Measurements from ENCODE around the gene TUBA8.
"Not testable (repeated sequence)": the region's sequence is repeated elsewhere in the genome, so short reads cannot be mapped to it uniquely, and the experiment has no call there.

The TUBA8 gene

GRCh38 chr22:18130699-18131429, 20.3 kb downstream of the TUBA8 start:
- DNase-seq, result no peak

DNA sequence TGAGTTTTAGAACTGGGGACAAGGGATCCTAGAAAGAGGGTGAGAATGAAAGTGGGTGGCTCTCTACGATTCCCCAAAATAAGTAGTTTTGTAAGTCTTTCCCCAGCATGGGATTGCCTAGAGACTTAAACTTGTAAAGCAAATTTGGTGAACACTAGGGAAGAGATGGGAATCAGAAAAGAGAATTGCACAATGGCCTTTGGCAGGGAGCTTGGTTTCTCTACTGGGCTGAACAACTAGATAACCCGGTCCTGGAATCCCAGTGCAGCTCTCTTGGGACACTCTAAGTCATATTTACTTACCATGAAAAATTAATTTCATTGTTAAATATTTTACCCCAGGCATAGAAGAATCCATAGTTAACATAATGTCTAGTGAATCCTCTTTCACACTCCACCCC, 22.8 kb downstream of the TUBA8 start:
- DNase-seq, result no peak

DNA sequence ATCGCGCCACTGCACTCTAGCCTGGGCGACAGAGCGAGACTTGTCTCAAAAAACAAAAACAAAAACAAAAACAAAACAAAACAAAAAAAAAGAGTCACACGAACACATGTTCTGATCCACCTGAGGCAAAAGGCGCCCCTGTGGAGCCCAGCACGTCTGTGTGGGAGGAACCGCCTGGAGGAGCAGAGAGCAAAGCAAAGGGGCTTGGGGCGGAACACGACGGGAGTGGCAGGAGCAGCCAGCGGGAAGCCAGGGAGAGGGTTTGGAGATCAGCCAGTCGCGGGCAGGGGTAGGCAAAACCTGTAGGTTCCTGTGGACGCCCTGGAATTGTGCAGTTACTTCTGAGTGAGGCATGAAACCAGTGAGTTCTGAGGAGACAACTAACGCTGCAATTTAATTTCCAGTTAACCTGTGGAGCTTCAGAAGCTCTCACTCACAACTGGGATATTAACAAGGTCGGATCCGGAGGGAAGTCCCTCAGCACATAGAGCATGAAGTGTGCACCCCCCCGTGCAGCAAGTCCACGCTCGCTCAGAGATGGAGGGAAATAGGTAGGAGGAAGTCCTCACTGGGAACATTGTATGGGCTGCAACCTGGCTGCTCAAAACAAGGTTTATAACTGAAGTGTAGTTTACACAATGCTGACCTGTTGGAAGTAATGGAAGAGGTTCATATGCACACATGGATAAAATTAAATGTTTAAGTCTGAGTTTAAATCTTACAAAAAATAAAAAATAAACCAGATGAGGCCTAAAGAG, 26.1 kb downstream of the TUBA8 start:
- no peak for DNase-seq

DNA sequence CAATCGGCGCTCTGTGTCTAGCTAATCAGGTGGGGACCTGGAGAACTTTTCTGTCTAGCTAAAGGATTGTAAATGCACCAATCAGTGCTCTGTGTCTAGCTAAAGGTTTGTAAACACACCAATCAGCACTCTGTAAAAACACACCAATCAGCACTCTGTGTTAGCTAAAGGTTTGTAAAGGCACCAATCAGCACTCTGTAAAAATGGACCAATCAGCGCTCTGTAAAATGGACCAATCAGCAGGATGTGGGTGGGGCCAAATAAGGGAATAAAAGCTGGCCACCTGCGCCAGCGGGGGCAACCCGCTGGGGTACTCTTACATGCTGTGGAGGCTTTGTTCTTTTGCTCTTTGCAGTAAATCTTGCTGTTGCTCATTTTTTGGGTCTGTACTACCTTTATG, 30.4 kb downstream of the TUBA8 start:
- DNase-seq, result not testable (repeated sequence)

DNA sequence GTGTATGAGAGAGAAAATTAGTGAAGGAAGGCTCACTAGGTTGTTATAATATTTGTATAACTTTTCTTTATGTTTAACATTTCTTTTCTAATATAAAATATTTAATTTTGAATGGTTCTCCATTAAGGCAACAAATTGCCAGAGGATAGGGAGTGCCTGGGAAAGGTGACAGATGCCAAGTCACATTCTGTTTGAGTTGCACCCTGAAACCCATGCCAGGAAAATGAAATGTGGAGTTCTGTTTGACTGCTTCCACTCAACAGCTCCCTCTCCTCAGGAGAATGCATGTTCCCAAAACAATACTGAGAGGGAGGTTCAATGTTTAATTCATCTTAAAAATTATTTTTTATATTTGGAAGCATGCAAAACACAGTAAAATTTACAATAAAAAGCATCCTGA, 33.5 kb downstream of the TUBA8 start:
- DNase-seq, result no peak

DNA sequence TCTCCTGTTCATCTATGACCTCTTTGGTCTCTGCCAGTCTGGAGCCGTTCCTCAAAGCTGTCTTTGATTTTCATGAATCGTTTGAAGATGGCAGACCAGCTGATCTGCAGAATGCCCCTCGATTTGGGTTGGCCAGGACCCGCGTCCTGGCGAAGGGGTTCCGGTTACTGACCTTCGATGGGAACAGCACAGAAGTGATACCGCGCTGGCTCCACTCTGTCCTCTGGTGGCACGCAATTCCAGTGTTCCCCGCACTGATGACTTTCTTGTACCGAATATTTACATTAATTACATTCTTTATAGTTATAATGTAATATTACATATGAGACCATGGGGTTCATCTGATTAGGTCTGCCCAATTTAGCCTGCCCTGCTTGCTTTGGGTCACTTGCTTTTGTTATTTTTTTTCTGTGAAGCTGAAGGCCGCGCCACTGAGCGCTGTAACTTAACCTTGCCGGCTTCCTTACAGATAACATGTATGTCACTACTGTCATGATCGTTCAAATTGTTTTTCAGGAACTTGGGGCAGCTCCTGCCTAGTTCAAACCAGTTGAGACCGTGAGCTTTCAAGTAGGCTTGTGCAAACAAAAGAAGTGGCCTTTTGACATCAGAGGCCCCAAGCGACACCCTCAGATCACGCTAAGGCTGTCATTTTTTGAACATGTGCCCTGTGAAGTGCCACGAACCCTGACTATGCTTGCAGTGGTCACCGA, 35.2 kb downstream of the TUBA8 start:
- DNase-seq, result no peak

DNA sequence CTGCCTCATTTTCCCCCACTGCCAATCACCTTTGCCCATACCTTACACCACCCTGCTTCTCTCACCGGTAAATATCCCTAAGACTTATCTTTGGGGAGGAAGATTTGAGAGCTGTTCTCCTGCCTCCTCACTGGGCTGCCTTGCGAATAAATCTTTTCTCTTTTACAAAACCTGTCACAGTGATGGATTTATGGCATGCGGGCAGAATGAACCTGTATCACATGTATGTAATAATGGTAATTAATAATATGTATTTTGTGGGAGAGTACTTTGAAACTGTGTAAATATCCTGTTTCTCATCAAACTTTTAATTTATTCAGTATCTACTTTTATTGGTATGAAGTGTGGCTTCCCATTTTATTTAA, 35.8 kb downstream of the TUBA8 start:
- DNase-seq, result no peak

GRCh38 chr22:18147791-18148190, 37.2 kb downstream of the TUBA8 start:
- DNase-seq, result no peak

DNA sequence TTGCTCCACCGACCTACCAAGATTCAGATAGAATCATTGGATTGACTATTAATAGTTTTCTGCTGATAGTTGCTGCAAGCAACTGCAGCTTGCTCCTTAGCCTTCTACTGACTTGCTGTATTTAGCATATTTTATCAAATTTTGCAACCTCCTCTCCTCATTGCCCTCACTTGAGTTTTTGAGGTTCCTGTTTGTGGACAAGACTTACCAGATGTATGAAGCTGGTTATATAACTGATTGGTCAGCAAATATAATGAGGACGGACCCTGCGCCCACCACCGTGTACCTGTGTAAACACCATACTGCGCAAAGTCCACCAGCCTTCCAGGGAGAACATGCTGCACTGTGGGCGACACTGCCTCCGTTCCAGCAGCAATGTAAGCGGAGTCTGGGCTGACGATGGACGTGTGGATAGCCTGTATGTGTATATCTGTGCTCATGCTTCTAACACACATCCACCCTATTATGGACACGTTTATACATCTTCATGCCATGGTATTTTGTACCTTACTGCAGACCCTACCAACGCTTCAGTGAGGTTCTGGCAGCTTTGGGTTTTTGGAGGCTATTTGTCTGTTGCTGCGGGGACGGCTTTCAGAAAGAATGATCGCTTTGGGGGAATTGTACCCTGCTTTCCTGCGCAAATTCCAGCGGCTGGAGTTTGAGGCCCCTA, 37.8 kb downstream of the TUBA8 start:
- DNase-seq, result no peak

DNA sequence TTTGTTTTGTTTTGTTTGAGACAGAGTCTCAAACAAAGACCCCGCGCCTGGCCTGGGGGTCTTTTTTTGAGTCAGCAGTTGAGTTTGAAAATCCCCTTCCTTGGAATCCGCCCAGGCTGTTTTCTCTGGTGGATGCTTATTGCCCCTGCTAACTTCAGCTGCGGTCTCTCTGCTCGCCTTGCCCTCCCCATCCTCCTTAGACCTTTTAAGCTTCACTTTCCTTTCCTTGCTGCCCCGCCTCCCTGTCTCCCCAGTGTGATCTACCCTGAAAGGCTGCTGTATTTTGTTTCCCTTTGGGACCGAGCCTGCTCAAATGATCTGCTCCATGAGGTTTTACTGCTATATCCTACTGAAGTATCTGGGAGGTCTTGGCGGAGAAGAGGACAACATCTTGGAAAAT, 41.9 kb downstream of the TUBA8 start:
- DNase-seq, result no peak

- DNase-seq, result no peak
Measured at GRCh38 chr22:18154821-18155390, 44.3 kb downstream of the TUBA8 start.

GRCh38 chr22:18155546-18155945, 44.9 kb downstream of the TUBA8 start:
- DNase-seq, result not testable (repeated sequence)

GRCh38 chr22:18156878-18157713, 46.5 kb downstream of the TUBA8 start:
- peak; percentile 12 for DNase-seq

DNA sequence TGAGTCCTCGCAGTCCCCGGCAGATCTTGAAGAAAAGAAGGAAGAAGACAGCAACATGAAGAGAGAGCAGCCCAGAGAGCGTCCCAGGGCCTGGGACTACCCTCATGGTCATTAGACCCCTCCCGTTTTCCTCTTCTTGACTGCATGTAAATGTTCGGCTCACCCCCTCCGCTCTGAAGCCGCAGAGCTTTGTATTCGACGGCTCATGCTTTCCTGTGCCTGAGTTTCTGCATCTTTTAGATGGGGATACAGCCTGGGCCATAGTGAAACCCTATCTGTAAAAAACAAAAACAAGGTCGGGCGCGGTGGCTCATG, 47.1 kb downstream of the TUBA8 start:
- DNase-seq, result no peak

- DNase-seq, result not testable (repeated sequence)
Measured at GRCh38 chr22:18160641-18161040, 50.0 kb downstream of the TUBA8 start.

DNA sequence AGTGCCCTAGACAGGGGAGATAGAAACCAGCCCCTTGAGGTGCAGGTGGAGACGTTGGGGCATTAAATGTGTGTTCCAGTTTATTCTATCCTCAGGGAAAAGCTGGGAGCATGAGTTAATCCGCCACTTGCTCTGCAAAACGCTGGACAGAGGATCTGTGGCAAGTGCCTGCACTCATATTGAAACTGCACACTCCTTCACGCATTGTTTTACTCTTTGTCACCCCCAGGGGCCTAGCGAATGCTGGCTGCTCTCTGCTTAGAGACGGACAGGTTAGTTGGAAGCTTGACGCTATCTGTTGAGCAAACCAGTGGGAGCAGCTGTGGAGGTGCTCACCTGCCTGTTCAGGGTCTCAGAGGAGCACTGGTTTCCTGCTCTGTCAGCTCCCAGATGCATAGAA, 53.2 kb downstream of the TUBA8 start:
- DNase-seq, result not testable (repeated sequence)

DNA sequence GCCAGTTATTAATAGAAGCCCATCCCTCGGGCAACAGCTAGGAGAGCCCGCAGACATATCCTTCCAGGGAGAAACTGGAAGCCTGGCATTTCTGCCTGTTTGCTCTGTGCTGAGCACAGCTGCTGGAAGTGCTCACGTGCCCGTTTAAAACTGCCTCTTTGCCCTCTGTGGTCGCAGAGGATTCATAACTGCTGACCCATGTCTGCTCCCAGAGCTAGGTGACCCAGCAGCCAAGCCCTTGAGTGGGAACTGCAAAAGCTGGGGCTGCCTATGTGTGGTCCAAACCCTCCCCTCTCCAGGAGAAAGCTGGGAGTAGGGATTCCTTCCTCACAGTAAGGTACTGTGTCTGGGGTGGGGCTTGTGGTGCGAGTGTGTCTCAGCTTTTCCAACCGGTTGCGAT, 54.0 kb downstream of the TUBA8 start:
- not testable (repeated sequence) for DNase-seq

- DNase-seq, result not testable (repeated sequence)
Measured at GRCh38 chr22:18165356-18165755, 54.7 kb downstream of the TUBA8 start.

- DNase-seq, result not testable (repeated sequence)
Measured at GRCh38 chr22:18170284-18170683, 59.7 kb downstream of the TUBA8 start.

DNA sequence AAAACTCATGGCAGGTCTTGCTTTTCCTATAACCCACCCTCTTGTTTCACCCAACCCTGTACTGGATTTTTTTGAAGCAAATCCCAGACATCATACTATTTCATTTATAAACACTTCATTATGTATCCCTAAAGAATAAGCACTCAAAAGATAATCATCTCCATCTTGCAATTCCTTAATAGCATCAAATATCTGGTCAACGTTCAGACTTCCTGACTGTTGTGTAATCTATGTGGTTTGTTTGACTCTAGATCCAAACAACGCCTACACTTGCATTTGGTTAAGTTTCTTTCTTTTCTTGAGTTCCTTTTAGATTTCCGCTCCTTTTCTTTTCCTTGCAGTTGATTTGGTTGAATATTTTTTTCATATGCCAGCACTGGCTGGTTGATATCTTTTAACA, 61.6 kb downstream of the TUBA8 start:
- DNase-seq, result not testable (repeated sequence)

DNA sequence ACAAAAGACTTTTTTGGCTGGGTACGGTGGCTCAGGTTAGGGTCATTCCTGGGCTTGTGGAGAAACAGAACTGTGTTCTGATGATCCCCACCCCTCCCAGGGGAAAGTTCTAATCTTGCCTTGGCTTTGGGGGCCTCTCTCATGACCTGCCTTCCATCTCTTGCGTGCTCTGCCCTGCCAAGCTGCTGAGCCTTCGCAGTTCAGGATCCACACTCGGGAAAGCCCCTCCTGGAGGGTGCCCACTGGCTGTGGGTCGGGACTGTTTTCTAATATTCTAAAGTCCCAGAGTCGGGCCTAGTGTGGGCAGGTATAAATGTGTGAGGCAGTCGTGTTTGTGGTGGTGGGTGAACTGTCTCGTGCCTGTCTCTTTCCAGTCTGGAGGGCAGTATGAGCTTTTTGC, 62.2 kb downstream of the TUBA8 start:
- not testable (repeated sequence) for DNase-seq

- not testable (repeated sequence) for DNase-seq
Measured at GRCh38 chr22:18173441-18173840, 62.8 kb downstream of the TUBA8 start.
